Measurements from ENCODE around the gene AKAP13. TPM values are rescaled to one million over a fixed set of nuclear protein-coding genes. Genes with fewer than 3 reads are reported as not detected.

AKAP13 gene
- total RNA-seq, 1 experiment from 2014 or later: 49.6 TPM

GRCh38 chr15:85711580-85712192 lies 331.3 kb downstream of the AKAP13 start:
- Mint-ChIP-seq H3K4me3 (ENCODE audit: unreplicated experiment) (no peak overlapping the region), H3K27ac (ENCODE audit: unreplicated experiment) (no peak overlapping the region), H3K4me1 (ENCODE audit: low read depth, unreplicated experiment) (peaks cover 17% of the 10 kb centered on the region), H3K36me3 (ENCODE audit: insufficient read depth, unreplicated experiment) (peaks cover 32% of the 10 kb centered on the region), H3K9me3 (ENCODE audit: unreplicated experiment) (no peaks in the 10 kb centered on the region), H3K27me3 (ENCODE audit: insufficient read depth, unreplicated experiment) (no peaks in the 10 kb centered on the region)
- TF ChIP-seq CTCF (IDR thresholded peaks at IDR 0.05; ENCODE audit: insufficient read depth in 1 of 2, low read depth in 1 of 2, low read length in 1 of 2, severe bottlenecking in 1 of 2, unreplicated experiment in 1 of 2): no peak
- Histone ChIP-seq H3K4me1 (peaks cover 24% of the 10 kb centered on the region), H3K4me3 (ENCODE audit: low read depth, low read length) (no peak overlapping the region), H3K36me3 (ENCODE audit: control insufficient read depth, insufficient read depth, low read length) (no peaks in the 10 kb centered on the region; the same call in 1 of the 2 replicates), H3K27me3 (replicated peaks; ENCODE audit: control insufficient read depth, insufficient read depth, low read length) (no peaks in the 10 kb centered on the region), H3K9me3 (no peaks in the 10 kb centered on the region)
- BruUV-seq (replicated peaks): no TSS peak
- ChIA-PET POLR2A (no interaction called here), CTCF (no interaction called here)
- DNase-seq: no peak
- intact Hi-C loops (cut with micrococcal nuclease; ENCODE audit: unreplicated experiment): no loop called here

GRCh38 chr15:85716261-85716660 lies 335.9 kb downstream of the AKAP13 start:
- Mint-ChIP-seq H3K27me3 (ENCODE audit: insufficient read depth, unreplicated experiment) (no peaks in the 10 kb centered on the region), H3K9me3 (ENCODE audit: unreplicated experiment) (no peaks in the 10 kb centered on the region), H3K36me3 (ENCODE audit: insufficient read depth, unreplicated experiment) (peaks cover 54% of the 10 kb centered on the region), H3K27ac (ENCODE audit: unreplicated experiment) (peak overlapping the region; percentile 13), H3K4me1 (ENCODE audit: low read depth, unreplicated experiment) (no peaks in the 10 kb centered on the region), H3K4me3 (ENCODE audit: unreplicated experiment) (no peak overlapping the region)
- no peaks in the 10 kb centered on the region for H3K9me3 ChIP-seq
- DNase-seq: no peak
- no peaks in the 10 kb centered on the region for H3K27me3 ChIP-seq (replicated peaks; ENCODE audit: control insufficient read depth, insufficient read depth, low read length)
- no TSS peak for BruUV-seq (replicated peaks)
- no peak overlapping the region for H3K4me3 ChIP-seq (ENCODE audit: low read depth, low read length)
- POLR2A ChIA-PET: no interaction called here
- CTCF ChIA-PET: no interaction called here
- H3K36me3 ChIP-seq (ENCODE audit: control insufficient read depth, insufficient read depth, low read length): peaks cover 2% of the 10 kb centered on the region
- TF ChIP-seq CTCF (IDR thresholded peaks at IDR 0.05; ENCODE audit: insufficient read depth in 1 of 2, low read depth in 1 of 2, low read length in 1 of 2, severe bottlenecking in 1 of 2, unreplicated experiment in 1 of 2): no peak
- intact Hi-C loops (cut with micrococcal nuclease; ENCODE audit: unreplicated experiment): no loop called here
- no peaks in the 10 kb centered on the region for H3K4me1 ChIP-seq

GRCh38 chr15:85717212-85717611 lies 336.8 kb downstream of the AKAP13 start:
- Mint-ChIP-seq H3K27ac (ENCODE audit: unreplicated experiment) (no peak overlapping the region), H3K9me3 (ENCODE audit: unreplicated experiment) (no peaks in the 10 kb centered on the region), H3K36me3 (ENCODE audit: insufficient read depth, unreplicated experiment) (peaks cover 48% of the 10 kb centered on the region), H3K27me3 (ENCODE audit: insufficient read depth, unreplicated experiment) (no peaks in the 10 kb centered on the region), H3K4me1 (ENCODE audit: low read depth, unreplicated experiment) (no peaks in the 10 kb centered on the region), H3K4me3 (ENCODE audit: unreplicated experiment) (no peak overlapping the region)
- no peak for TF ChIP-seq CTCF (IDR thresholded peaks at IDR 0.05; ENCODE audit: insufficient read depth in 1 of 2, low read depth in 1 of 2, low read length in 1 of 2, severe bottlenecking in 1 of 2, unreplicated experiment in 1 of 2)
- BruUV-seq (replicated peaks): no TSS peak
- Histone ChIP-seq H3K4me1 (no peaks in the 10 kb centered on the region), H3K36me3 (ENCODE audit: control insufficient read depth, insufficient read depth, low read length) (peaks cover 3% of the 10 kb centered on the region), H3K4me3 (ENCODE audit: low read depth, low read length) (no peak overlapping the region), H3K27me3 (replicated peaks; ENCODE audit: control insufficient read depth, insufficient read depth, low read length) (no peaks in the 10 kb centered on the region), H3K9me3 (no peaks in the 10 kb centered on the region)
- intact Hi-C loops (cut with micrococcal nuclease; ENCODE audit: unreplicated experiment): no loop called here
- DNase-seq: no peak
- ChIA-PET CTCF (no interaction called here), POLR2A (no interaction called here)
